ENCODE results near the gene SH3GL1.
A peak's percentile ranks its signal among the peaks of the same experiment; 100 is the strongest.

SH3GL1 gene

GRCh38 chr19:4431808-4432674 is 31.7 kb upstream of the SH3GL1 start:
- FAIRE-seq = no peak

GRCh38 chr19:4431296-4431695 is 30.9 kb upstream of the SH3GL1 start:
- FAIRE-seq = no peak

GRCh38 chr19:4430760-4431159 is 30.4 kb upstream of the SH3GL1 start:
- no peak for FAIRE-seq

- no peak for FAIRE-seq
Measured at GRCh38 chr19:4429771-4430171, 29.4 kb upstream of the SH3GL1 start.

GRCh38 chr19:4429256-4429655 is 28.9 kb upstream of the SH3GL1 start:
- FAIRE-seq = no peak

GRCh38 chr19:4428326-4428975 is 28.1 kb upstream of the SH3GL1 start:
- no peak for FAIRE-seq

- no peak for FAIRE-seq
Measured at GRCh38 chr19:4425537-4425936, 25.2 kb upstream of the SH3GL1 start.

- no peak for FAIRE-seq
Measured at GRCh38 chr19:4423416-4424126, 23.2 kb upstream of the SH3GL1 start.

GRCh38 chr19:4416268-4416667 is 15.9 kb upstream of the SH3GL1 start:
- no peak for FAIRE-seq

GRCh38 chr19:4415352-4415751 is 15.0 kb upstream of the SH3GL1 start:
- FAIRE-seq = no peak

- no peak for FAIRE-seq
Measured at GRCh38 chr19:4414800-4415321, 14.5 kb upstream of the SH3GL1 start.

GRCh38 chr19:4414144-4414799 is 13.9 kb upstream of the SH3GL1 start:
- no peak for FAIRE-seq

- FAIRE-seq = no peak
Measured at GRCh38 chr19:4413588-4413987, 13.2 kb upstream of the SH3GL1 start.

- FAIRE-seq = no peak
Measured at GRCh38 chr19:4409123-4409933, 9.0 kb upstream of the SH3GL1 start.

GRCh38 chr19:4406626-4407025 is 6.3 kb upstream of the SH3GL1 start:
- FAIRE-seq = no peak

GRCh38 chr19:4405977-4406376 is 5.6 kb upstream of the SH3GL1 start:
- no peak for FAIRE-seq

GRCh38 chr19:4403005-4403761 is 2.8 kb upstream of the SH3GL1 start:
- FAIRE-seq = no peak

- FAIRE-seq = peak; percentile 98
Measured at GRCh38 chr19:4402171-4403004, 2.0 kb upstream of the SH3GL1 start, which contains the start of gene CHAF1A. Gene CHAF1A, plus strand, starts transcription at chr19:4402640. Its CDS starts 123 bp downstream, at chr19:4402763.

- FAIRE-seq = no peak
Measured at GRCh38 chr19:4401769-4402170, 1.4 kb upstream of the SH3GL1 start.

- no peak for FAIRE-seq
Measured at GRCh38 chr19:4399812-4400134, 574 bp downstream of the SH3GL1 start.
